ENCODE data around the gene PUSL1. TPM values are rescaled to one million over a fixed set of nuclear protein-coding genes. Genes with fewer than 3 reads are reported as not detected.

Gene PUSL1
- total RNA-seq, 4 donors from 2014 or later = 6.2 to 13.1 (median 9.5) TPM

GRCh38 chr1:1295154-1295923 lies 13.1 kb upstream of the PUSL1 start:
- DNase-seq = no peak
- H3K4me1 ChIP-seq = no peaks in the 10 kb centered on the region
- H3K36me3 ChIP-seq = peaks cover 0 to 8% of the 10 kb centered on the region in 2 donors
- H3K27me3 ChIP-seq = no peaks in the 10 kb centered on the region
- H3K9me3 ChIP-seq = no peaks in the 10 kb centered on the region
- H3K4me3 ChIP-seq = no peak overlapping the region
- no peak overlapping the region for H3K27ac ChIP-seq
- ATAC-seq = no peak
- in situ Hi-C loops (cut with MboI; ENCODE audit: low sequenced_read_pairs in 4 of 4) (no loop called here), intact Hi-C loops (cut with DNase I; ENCODE audit: low total_unique reads) (no loop called here)
- TF ChIP-seq POLR2A (IDR thresholded peaks at IDR 0.05) (no peak), CTCF (IDR thresholded peaks at IDR 0.05 in 4 of 5, conservative IDR thresholded peaks at IDR 0.05 in 1 of 5) (no peak)

- no peak overlapping the region for H3K27ac ChIP-seq
- ATAC-seq (no peak), DNase-seq (no peak)
- intact Hi-C loops (cut with DNase I; ENCODE audit: low total_unique reads) = no loop called here
- TF ChIP-seq POLR2A (IDR thresholded peaks at IDR 0.05) (no peak), CTCF (IDR thresholded peaks at IDR 0.05 in 4 of 5, conservative IDR thresholded peaks at IDR 0.05 in 1 of 5) (no peak)
- no peaks in the 10 kb centered on the region for H3K27me3 ChIP-seq
- no peaks in the 10 kb centered on the region for H3K4me1 ChIP-seq
- in situ Hi-C loops (cut with MboI; ENCODE audit: low sequenced_read_pairs in 4 of 4) = no loop called here
- H3K4me3 ChIP-seq = no peak overlapping the region
- no peaks in the 10 kb centered on the region for H3K9me3 ChIP-seq
- H3K36me3 ChIP-seq = peaks cover 0 to 8% of the 10 kb centered on the region in 2 donors
These were observed 12.0 kb upstream of the PUSL1 start for GRCh38 chr1:1296070-1297061.

GRCh38 chr1:1297802-1298424 lies 10.5 kb upstream of the PUSL1 start:
- H3K27ac ChIP-seq = no peak overlapping the region
- H3K4me3 ChIP-seq = no peak overlapping the region
- intact Hi-C loops (cut with DNase I; ENCODE audit: low total_unique reads) = no loop called here
- in situ Hi-C loops (cut with MboI; ENCODE audit: low sequenced_read_pairs in 4 of 4) = no loop called here
- H3K4me1 ChIP-seq = no peaks in the 10 kb centered on the region
- ATAC-seq (no peak), DNase-seq (no peak)
- H3K9me3 ChIP-seq = no peaks in the 10 kb centered on the region
- no peak for TF ChIP-seq CTCF (IDR thresholded peaks at IDR 0.05 in 4 of 5, conservative IDR thresholded peaks at IDR 0.05 in 1 of 5)
- TF ChIP-seq POLR2A (IDR thresholded peaks at IDR 0.05) = no peak
- no peaks in the 10 kb centered on the region for H3K27me3 ChIP-seq
- H3K36me3 ChIP-seq = peaks cover 0 to 8% of the 10 kb centered on the region in 2 donors

- ATAC-seq (no peak), DNase-seq (no peak)
- TF ChIP-seq POLR2A (IDR thresholded peaks at IDR 0.05) (no peak), CTCF (IDR thresholded peaks at IDR 0.05 in 4 of 5, conservative IDR thresholded peaks at IDR 0.05 in 1 of 5) (no peak)
- Histone ChIP-seq H3K9me3 (no peaks in the 10 kb centered on the region), H3K4me3 (no peak overlapping the region), H3K36me3 (peaks cover 0 to 8% of the 10 kb centered on the region in 2 donors), H3K4me1 (peaks cover 0 to 4% of the 10 kb centered on the region in 2 donors), H3K27me3 (no peaks in the 10 kb centered on the region), H3K27ac (no peak overlapping the region)
- in situ Hi-C loops (cut with MboI; ENCODE audit: low sequenced_read_pairs in 4 of 4) = no loop called here
- intact Hi-C loops (cut with DNase I; ENCODE audit: low total_unique reads) = no loop called here
These were observed 9.3 kb upstream of the PUSL1 start for GRCh38 chr1:1298861-1299685.
